Medulla oblongata (tissue), 1 donor: ENCODE measurements around the gene RHCE.
"Not testable (repeated sequence)": the region's sequence is repeated elsewhere in the genome, so short reads cannot be mapped to it uniquely, and the experiment has no call there.

Experiments
- DNase-seq: peaks from one replicate; pipeline ENCODE4 v3.0.0-alpha.2; 2015; ENCODE audit errors: extremely low spot score

The RHCE gene

GRCh38 chr1:25402947-25403803 is 17.4 kb downstream of the RHCE start:
- not testable (repeated sequence) for DNase-seq

GRCh38 chr1:25398079-25398478 is 22.5 kb downstream of the RHCE start:
- DNase-seq = not testable (repeated sequence)

- not testable (repeated sequence) for DNase-seq
These were observed 23.1 kb downstream of the RHCE start for GRCh38 chr1:25397549-25397948.

GRCh38 chr1:25392841-25393240 is 27.8 kb downstream of the RHCE start:
- no peak for DNase-seq

GRCh38 chr1:25389721-25390120 is 30.9 kb downstream of the RHCE start:
- DNase-seq = not testable (repeated sequence)

- DNase-seq = not testable (repeated sequence)
These were observed 31.9 kb downstream of the RHCE start for GRCh38 chr1:25388691-25389090.

- DNase-seq = not testable (repeated sequence)
These were observed 33.5 kb downstream of the RHCE start for GRCh38 chr1:25387096-25387495.

- peak; percentile 12 for DNase-seq
These were observed 36.8 kb downstream of the RHCE start for GRCh38 chr1:25383875-25384274.

- not testable (repeated sequence) for DNase-seq
These were observed 37.5 kb downstream of the RHCE start for GRCh38 chr1:25383090-25383489.

- DNase-seq = not testable (repeated sequence)
These were observed 38.1 kb downstream of the RHCE start for GRCh38 chr1:25382543-25382942.

GRCh38 chr1:25378367-25378766 is 42.3 kb downstream of the RHCE start:
- not testable (repeated sequence) for DNase-seq

GRCh38 chr1:25371757-25372156 is 48.9 kb downstream of the RHCE start:
- not testable (repeated sequence) for DNase-seq

- not testable (repeated sequence) for DNase-seq
These were observed 50.8 kb downstream of the RHCE start for GRCh38 chr1:25369691-25370271.

- no peak for DNase-seq
These were observed 51.4 kb downstream of the RHCE start for GRCh38 chr1:25369241-25369640.

- not testable (repeated sequence) for DNase-seq
These were observed 57.7 kb downstream of the RHCE start for GRCh38 chr1:25362634-25363559.

- DNase-seq = no peak
These were observed 58.7 kb downstream of the RHCE start for GRCh38 chr1:25361901-25362300.

- no peak for DNase-seq
These were observed 59.7 kb downstream of the RHCE start for GRCh38 chr1:25360596-25361581.

GRCh38 chr1:25356848-25357247 is 63.8 kb downstream of the RHCE start:
- DNase-seq = no peak

- no peak for DNase-seq
These were observed 64.2 kb downstream of the RHCE start for GRCh38 chr1:25356441-25356840.

GRCh38 chr1:25355841-25356395 is 64.7 kb downstream of the RHCE start:
- no peak for DNase-seq
